ENCODE data around the gene CBLN3.

DNA sequence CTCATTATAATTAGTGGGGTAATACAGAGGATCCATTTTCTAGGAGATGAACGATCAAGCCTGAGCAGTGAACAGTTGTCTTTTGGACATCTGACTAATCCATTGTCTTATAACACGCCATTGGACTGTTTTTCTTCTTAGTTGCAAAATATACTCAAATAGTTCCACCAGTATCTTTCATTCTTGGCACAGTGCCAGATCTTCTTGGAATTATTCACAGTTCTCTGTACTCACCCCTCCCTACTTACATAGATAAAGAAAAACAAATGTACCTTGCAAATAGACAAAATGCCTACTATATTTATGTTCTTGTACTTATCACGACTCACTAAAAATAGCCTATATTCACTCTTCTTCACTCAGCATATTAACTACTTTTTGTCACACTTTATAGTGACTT, 3.8 kb downstream of the CBLN3 start:
- TF ChIP-seq, protein P1, sequence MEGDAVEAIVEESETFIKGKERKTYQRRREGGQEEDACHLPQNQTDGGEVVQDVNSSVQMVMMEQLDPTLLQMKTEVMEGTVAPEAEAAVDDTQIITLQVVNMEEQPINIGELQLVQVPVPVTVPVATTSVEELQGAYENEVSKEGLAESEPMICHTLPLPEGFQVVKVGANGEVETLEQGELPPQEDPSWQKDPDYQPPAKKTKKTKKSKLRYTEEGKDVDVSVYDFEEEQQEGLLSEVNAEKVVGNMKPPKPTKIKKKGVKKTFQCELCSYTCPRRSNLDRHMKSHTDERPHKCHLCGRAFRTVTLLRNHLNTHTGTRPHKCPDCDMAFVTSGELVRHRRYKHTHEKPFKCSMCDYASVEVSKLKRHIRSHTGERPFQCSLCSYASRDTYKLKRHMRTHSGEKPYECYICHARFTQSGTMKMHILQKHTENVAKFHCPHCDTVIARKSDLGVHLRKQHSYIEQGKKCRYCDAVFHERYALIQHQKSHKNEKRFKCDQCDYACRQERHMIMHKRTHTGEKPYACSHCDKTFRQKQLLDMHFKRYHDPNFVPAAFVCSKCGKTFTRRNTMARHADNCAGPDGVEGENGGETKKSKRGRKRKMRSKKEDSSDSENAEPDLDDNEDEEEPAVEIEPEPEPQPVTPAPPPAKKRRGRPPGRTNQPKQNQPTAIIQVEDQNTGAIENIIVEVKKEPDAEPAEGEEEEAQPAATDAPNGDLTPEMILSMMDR (IDR thresholded peaks at IDR 0.05): no peak
- TF ChIP-seq POLR2A (IDR thresholded peaks at IDR 0.05): no peak
